ENCODE results near the gene HOGA1.
A peak's percentile ranks its signal among the peaks of the same experiment; 100 is the strongest.

HOGA1 gene

DNA sequence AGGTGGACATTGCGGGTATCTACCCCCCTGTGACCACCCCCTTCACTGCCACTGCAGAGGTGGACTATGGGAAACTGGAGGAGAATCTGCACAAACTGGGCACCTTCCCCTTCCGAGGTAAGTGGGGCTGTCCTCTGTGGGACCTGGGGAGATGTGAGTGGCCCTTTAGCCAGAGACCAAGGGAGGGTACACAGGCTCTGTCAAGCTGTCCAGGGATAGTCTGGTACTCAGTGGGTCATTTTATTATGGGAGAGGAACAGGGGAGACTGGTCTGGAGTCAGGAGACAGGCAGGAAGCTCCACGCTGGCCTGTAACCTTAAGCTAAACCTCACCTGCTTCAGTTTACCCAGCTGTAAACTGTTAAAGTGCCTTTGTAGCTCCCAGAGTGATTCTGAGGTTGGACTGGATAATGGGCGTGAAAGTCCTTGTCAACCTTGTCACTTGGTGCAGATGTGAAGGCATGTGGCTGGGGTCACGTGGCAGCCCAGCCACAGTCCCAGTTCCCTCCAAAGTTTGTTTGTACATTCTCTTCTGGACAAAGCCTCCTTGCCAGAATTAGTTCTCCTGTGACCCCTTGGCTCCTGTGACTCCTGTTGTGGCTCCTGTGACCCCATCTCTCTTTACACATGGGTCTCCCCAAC is 729 bp downstream of the HOGA1 start:
- no peak overlapping the region for H3K4me3 Mint-ChIP-seq
- H3K27ac Mint-ChIP-seq = no peak overlapping the region
- no peaks in the 10 kb centered on the region for H3K4me1 Mint-ChIP-seq
- H3K36me3 Mint-ChIP-seq = no peaks in the 10 kb centered on the region
- H3K27me3 Mint-ChIP-seq = no peaks in the 10 kb centered on the region
- ATAC-seq = no peak
- no peaks in the 10 kb centered on the region for H3K9me3 Mint-ChIP-seq

DNA sequence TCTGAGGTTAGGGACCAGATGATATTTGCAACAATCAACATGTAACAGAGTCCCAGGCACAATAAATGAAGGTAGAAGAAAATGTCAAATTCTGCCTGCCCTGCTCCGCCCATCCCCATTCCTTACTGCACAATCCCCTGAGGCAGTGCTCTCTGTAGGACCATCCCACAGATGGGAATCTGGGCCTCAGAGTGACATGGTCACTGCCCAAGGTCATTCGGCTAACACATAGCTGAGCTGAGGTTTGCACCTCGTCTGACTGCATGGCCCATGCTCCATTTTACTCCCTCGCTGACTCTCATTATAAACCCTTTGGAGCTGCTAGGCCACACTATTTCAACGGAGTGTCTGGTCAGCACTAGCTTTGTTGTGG is 1.2 kb downstream of the HOGA1 start:
- Mint-ChIP-seq H3K4me1 (no peaks in the 10 kb centered on the region), H3K4me3 (no peak overlapping the region), H3K9me3 (no peaks in the 10 kb centered on the region), H3K27ac (no peak overlapping the region), H3K36me3 (no peaks in the 10 kb centered on the region), H3K27me3 (no peaks in the 10 kb centered on the region)
- ATAC-seq = no peak

DNA sequence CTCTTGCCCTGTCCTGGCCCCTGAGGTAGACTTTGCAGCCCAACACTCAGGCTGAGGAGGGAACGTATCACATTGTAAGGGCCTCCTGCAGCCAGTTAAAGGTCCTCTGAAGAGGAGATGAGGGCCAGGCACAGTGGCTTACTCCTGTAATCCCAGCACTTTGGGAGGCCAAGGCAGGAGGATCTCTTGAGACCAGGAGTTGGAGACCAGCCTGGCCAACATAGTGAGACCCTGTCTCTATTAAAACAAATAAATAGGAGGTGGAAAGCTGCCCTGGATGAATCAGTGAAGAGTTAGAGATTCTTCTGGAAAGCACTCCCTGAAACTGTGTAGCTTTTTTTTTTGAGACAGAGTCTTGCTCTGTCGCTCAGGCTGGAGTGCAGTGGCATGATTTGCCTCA is 3.0 kb downstream of the HOGA1 start:
- H3K9me3 Mint-ChIP-seq = no peaks in the 10 kb centered on the region
- no peaks in the 10 kb centered on the region for H3K36me3 Mint-ChIP-seq
- H3K4me1 Mint-ChIP-seq = peaks cover 5% of the 10 kb centered on the region
- H3K27ac Mint-ChIP-seq = no peak overlapping the region
- no peak overlapping the region for H3K4me3 Mint-ChIP-seq
- ATAC-seq = no peak
- H3K27me3 Mint-ChIP-seq = no peaks in the 10 kb centered on the region

DNA sequence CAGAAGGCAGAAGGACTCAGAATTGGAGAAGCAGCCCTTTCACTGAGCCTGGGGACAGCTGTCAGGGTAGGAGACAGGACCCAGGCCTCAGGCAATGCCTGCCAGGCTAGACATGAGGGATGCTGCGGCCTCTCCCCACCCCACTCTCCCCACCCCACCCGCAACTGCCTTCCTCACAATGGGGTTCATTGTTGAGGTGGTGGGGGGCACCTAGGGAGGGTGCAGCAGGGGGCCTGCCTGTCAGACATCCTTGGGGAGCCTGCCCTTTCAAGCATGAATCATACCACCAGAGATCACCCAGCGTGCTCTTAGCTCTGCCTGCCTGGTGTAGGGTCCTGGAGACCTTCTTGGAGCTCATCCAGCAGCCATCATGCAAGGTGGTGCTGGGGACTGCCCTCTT is 5.3 kb downstream of the HOGA1 start, which contains the start of gene C10orf62:
C10orf62 (plus strand) TSS at position 243 of the 400 bp plus-strand sequence. CDS start 177 bp downstream, outside the sequence.
- H3K36me3 Mint-ChIP-seq = no peaks in the 10 kb centered on the region
- no peak within 1 kb of the TSS for H3K27ac Mint-ChIP-seq
- H3K4me3 Mint-ChIP-seq = no peak within 1 kb of the TSS
- peaks cover 5% of the 10 kb centered on the region for H3K4me1 Mint-ChIP-seq
- ATAC-seq = peak; percentile 12
- no peaks in the 10 kb centered on the region for H3K27me3 Mint-ChIP-seq
- H3K9me3 Mint-ChIP-seq = no peaks in the 10 kb centered on the region

DNA sequence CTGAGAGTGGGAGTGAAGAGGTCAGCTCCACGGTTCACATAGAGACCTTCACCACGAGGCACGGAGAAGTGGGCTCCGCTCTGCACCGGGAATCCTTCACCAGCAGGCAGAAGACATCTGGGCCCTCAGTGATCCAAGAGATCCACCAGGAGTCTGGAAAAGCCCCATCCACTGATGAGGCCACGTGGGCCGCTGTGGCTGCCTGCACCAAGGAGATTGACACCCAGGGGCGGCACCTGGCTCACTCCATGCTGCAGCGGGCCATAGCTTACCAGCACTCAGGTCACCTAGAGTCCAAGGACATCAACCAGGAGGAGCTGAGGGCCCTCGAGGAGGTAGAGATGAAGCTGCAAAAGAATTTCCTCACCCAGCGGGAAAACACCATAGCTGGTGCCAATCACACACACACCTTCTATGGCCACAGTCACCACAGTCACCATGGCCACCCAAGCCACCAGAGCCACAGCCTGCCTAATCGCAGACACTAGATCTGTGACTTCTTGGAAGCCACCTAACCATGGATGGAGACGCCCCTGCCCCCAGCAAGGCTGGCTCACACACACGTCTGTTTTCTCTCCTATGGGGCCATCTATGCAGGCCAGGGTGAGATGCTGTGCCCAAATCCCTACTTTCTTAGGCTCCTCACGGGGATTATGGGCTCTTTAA is 6.0 kb downstream of the HOGA1 start:
- Mint-ChIP-seq H3K27me3 (no peaks in the 10 kb centered on the region), H3K9me3 (no peaks in the 10 kb centered on the region), H3K4me3 (no peak overlapping the region), H3K36me3 (no peaks in the 10 kb centered on the region), H3K27ac (no peak overlapping the region), H3K4me1 (peaks cover 5% of the 10 kb centered on the region)
- peak; percentile 25 for ATAC-seq

DNA sequence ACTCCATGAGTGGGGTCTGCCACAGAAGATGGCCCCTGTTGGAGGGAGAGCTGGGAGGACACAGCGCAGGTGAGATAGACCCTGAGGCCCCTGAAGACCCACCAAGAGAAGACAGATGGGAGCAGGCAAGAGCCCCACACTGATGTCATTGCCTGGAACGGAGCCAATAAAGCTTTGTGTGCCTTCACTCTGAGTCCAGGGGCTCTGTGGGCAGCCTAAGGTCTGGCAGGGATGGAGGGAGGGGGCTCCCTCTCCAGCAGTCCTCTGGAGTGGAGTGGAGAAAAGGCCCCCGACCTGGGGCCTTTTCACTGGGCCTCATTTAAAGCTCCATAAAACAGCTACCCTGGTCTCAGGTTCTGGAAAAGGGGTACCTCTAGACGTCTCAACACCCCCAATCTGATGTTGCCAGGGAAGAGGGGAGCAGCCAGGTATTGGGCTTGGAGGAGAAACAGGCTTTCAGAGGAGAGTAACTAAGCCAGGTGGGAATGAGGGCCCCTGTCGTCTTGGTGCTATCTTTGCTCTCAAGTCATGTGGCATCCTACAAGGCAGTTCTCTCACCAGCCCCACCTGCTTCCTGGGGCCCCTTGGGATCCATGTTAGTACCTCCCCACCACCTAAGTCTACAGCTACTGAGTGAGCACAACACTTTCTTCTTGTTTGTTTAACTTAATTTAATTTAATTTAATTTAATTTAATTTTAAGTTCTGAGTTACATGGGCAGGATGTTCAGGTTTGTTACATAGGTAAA is 6.7 kb downstream of the HOGA1 start:
- Mint-ChIP-seq H3K4me3 (no peak overlapping the region), H3K4me1 (peaks cover 5% of the 10 kb centered on the region), H3K27ac (no peak overlapping the region)

DNA sequence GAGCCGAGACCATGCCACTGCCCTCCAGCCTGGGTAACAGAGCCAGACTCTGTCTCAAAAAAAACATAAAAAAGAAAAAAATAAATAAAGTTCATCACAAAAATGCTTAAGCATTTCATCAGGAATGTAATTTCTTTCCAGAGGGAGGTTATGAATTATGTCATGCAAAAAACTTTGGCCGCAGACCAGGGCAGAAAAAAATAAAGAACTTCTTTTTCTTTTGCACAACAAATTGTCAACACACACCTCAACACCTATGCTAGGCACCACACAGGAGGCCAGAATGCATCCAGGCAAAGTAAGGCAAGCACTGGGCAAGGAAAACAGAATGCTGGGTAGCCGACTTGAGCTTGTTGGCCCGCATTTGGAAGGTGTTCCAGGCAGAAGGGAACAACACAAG is 9.2 kb downstream of the HOGA1 start:
- no peaks in the 10 kb centered on the region for H3K27me3 Mint-ChIP-seq
- no peak for ATAC-seq
- no peak overlapping the region for H3K27ac Mint-ChIP-seq

More for the DNA sequence above, 6.7 kb downstream of the HOGA1 start:
- no peaks in the 10 kb centered on the region for H3K36me3 Mint-ChIP-seq
- no peaks in the 10 kb centered on the region for H3K9me3 Mint-ChIP-seq
- no peak for ATAC-seq
- no peaks in the 10 kb centered on the region for H3K27me3 Mint-ChIP-seq

DNA sequence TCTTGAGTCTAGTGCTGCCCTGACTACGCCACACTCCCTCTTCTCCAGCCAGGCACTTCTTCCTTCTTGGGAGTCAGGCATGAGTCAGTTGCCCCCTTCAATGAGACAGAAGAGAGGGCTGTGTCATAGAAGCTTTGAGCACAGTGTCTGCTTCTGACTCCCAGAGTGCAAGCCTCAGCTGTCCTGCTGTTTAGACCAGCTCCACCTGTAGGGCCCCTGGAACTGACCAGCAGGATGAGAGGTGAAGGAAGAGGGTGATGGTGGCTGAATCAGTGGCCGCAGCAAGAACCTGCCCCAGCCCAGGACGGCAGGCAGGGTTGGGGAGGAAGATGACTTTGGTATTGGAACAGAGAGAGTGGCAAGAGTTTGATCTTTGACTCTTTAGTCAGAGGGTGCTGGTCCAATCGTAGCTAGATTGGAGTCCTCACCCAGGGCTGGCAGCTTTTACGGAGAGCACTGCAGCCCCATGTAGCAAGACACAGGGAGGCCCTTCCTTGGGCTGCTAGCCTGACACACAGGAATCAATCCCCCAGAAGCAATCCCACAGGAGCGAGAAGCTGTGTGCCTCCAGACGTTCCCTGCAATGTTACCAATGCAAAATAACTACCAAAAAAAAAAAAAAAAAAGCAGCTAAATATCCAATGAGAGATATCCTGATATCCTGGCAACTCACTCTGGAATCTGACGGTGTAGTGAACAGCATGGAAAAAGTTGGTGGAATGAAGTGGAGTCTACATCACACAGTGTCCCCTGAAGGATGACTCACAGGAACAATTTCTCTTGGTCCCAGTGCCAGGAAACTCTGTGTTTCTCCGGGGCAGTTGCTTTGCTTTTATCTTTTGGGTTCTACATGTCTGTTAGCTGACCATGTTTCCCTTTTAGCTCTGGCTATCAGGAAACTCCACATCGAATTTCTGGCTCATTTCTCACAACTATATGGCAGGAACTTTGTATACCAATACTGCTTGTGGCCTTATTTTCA is 12.2 kb downstream of the HOGA1 start:
- no peaks in the 10 kb centered on the region for H3K36me3 Mint-ChIP-seq
- no peaks in the 10 kb centered on the region for H3K27me3 Mint-ChIP-seq
- no peak for ATAC-seq
- H3K4me1 Mint-ChIP-seq = peaks cover 4% of the 10 kb centered on the region
- H3K4me3 Mint-ChIP-seq = no peak overlapping the region
- H3K27ac Mint-ChIP-seq = no peak overlapping the region
- no peaks in the 10 kb centered on the region for H3K9me3 Mint-ChIP-seq

More for the DNA sequence above, 9.2 kb downstream of the HOGA1 start:
- no peak overlapping the region for H3K4me3 Mint-ChIP-seq
- no peaks in the 10 kb centered on the region for H3K36me3 Mint-ChIP-seq
- H3K9me3 Mint-ChIP-seq = no peaks in the 10 kb centered on the region
- H3K4me1 Mint-ChIP-seq = peaks cover 5% of the 10 kb centered on the region

DNA sequence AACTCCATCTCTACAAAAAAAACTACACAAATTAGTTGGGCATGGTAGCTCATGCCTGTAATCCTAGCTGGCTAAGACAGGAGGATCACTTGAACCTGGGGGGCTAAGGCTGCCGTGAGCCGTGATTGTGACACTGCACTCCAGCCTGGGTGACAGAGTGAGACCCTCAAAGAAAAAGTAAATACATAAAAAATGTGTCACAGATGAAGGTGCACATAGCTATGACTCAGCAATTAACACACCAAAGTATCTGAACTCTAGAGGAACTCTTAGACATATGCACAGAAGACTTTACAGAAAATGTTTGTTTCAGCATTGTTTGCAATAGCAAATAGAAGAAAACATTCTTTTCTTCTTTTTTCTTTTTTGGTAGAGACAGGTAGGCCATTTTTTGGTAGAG is 13.6 kb downstream of the HOGA1 start:
- no peaks in the 10 kb centered on the region for H3K36me3 Mint-ChIP-seq
- H3K4me3 Mint-ChIP-seq = no peak overlapping the region
- H3K27me3 Mint-ChIP-seq = no peaks in the 10 kb centered on the region
- H3K4me1 Mint-ChIP-seq = no peaks in the 10 kb centered on the region
- H3K9me3 Mint-ChIP-seq = no peaks in the 10 kb centered on the region
- no peak overlapping the region for H3K27ac Mint-ChIP-seq
- ATAC-seq = no peak

DNA sequence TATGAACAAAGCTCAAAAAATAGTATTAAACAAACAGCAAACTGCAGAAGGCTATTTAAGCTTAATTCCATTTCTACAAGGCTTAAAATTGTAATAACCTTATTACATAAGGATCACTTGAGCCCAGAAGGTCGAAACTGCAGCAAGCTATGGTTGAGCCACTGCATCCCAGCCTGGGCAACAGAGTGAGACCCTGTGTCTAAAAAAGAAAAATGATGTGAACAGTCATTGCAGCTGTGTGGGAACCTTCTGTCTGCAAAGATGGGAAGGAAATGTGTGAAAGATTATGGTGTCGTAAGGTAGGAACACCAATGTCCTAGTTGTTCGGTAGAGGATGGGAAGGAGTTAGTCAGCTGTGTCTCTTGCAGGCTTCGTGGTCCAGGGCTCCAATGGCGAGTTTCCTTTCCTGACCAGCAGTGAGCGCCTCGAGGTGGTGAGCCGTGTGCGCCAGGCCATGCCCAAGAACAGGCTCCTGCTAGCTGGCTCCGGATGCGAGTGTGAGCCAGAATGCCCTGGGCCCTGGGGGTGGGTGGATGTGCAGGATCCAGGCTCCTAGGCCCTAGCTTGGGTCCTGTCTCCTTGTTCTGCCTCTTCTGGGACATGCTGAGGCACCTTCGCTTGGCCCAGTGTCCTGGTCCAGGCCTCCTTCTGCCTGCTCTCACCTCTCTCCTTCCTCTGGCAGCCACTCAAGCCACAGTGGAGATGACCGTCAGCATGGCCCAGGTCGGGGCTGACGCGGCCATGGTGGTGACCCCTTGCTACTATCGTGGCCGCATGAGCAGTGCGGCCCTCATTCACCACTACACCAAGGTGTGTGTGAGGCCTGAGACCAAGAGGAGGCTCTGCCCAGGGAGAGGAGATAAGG is 14.4 kb downstream of the HOGA1 start:
- no peak for ATAC-seq
- H3K27me3 Mint-ChIP-seq = no peaks in the 10 kb centered on the region
- no peaks in the 10 kb centered on the region for H3K4me1 Mint-ChIP-seq
- no peaks in the 10 kb centered on the region for H3K9me3 Mint-ChIP-seq
- H3K4me3 Mint-ChIP-seq = no peak overlapping the region
- no peaks in the 10 kb centered on the region for H3K36me3 Mint-ChIP-seq
- no peak overlapping the region for H3K27ac Mint-ChIP-seq

DNA sequence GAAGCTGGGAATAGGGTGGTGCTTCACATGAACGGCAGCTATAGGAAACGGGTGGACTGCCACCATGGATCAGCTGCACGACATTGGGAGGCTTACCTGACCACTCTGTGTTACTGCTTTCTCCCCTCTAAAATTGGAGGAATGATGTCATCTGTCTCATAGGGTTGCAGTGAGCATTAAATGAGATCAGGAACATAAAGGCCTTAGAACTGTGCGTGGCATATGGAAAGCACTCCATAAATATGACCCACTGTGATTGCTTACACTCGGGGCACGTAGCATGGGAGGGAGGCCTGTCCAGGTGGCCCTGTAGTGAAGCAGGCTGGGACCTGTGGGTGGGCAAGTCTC is 15.1 kb downstream of the HOGA1 start:
- H3K36me3 Mint-ChIP-seq = no peaks in the 10 kb centered on the region
- H3K27me3 Mint-ChIP-seq = no peaks in the 10 kb centered on the region
- H3K4me1 Mint-ChIP-seq = no peaks in the 10 kb centered on the region
- no peaks in the 10 kb centered on the region for H3K9me3 Mint-ChIP-seq
- no peak overlapping the region for H3K27ac Mint-ChIP-seq
- no peak overlapping the region for H3K4me3 Mint-ChIP-seq
- no peak for ATAC-seq

DNA sequence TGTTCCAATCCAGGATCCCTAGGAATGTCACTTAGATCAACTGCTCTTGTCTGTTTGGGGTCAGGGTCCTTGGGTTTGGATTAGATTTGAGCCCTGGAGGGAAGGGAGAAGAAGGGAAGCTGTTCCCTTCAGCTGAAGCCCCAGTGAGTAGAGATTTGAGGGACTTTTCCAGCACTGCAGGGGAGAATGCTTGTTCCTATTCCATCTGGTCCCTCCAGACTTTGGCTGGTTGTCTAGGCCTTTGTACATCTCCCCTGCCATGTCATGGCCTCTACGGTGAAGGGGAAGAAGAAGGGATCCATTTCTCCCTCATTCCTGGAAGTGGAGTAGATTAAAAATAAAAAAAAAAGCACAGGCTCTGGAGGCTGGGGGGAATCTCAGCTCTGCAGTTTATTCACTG is 16.4 kb downstream of the HOGA1 start:
- Mint-ChIP-seq H3K9me3 (no peaks in the 10 kb centered on the region), H3K4me1 (no peaks in the 10 kb centered on the region)

DNA sequence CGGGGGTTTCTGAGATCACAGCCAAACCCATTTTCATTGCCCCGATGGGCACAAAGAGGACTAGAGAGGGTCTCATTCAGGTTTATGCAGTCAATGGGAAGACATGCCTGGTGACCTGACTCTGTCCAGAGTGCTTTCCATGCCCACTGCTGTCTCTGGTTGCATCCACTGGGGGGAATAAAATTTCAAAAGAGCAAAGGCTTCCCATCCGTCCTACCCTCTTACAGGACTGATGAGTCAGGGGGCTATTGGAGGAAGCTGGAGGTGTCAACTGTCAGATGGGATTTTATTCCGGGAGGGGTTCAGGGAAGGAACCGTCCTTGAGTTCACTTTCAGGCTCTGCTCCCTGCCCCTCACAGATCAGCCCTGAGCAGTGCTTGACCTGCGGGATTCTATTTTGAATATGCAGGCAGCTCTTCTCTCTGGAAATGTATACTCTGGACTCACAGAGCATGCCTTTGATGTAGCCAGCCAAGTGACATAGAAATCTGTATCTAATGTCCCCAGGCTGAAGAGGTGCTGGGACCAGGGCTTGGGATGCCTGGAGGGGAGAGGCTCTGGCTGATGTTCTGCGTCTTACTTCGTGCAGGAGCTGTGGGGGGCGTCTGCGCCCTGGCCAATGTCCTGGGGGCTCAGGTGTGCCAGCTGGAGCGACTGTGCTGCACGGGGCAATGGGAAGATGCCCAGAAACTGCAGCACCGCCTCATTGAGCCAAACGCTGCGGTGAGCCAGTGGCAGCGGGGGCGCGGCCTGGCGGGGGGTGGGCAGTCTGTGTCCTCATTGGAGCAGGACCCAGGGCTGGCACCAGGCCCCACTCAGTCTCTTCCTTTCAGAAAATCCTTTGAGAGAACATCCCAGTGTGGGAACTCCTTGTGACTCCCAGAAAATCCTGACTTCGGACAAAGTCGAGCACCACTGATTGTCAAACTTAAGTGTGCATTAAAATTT is 17.4 kb downstream of the HOGA1 start:
- no peaks in the 10 kb centered on the region for H3K27me3 Mint-ChIP-seq
- no peak overlapping the region for H3K27ac Mint-ChIP-seq
- no peak overlapping the region for H3K4me3 Mint-ChIP-seq
- H3K36me3 Mint-ChIP-seq = no peaks in the 10 kb centered on the region
- ATAC-seq = no peak
- no peaks in the 10 kb centered on the region for H3K9me3 Mint-ChIP-seq
- no peaks in the 10 kb centered on the region for H3K4me1 Mint-ChIP-seq

More for the DNA sequence above, 16.4 kb downstream of the HOGA1 start:
- Mint-ChIP-seq H3K27me3 (no peaks in the 10 kb centered on the region), H3K27ac (no peak overlapping the region), H3K4me3 (no peak overlapping the region), H3K36me3 (no peaks in the 10 kb centered on the region)
- no peak for ATAC-seq
